GM18909 (cell line): ENCODE results near the gene PRR23E.

Source experiments
- ATAC-seq: cut with Tn5 transposase; IDR thresholded peaks from one replicate; pipeline ENCODE4 v1.9.1; 2021; ENCODE audit warnings: mild to moderate bottlenecking; ENCODE audit not compliant: unreplicated experiment, poor library complexity

Gene PRR23E, protein sequence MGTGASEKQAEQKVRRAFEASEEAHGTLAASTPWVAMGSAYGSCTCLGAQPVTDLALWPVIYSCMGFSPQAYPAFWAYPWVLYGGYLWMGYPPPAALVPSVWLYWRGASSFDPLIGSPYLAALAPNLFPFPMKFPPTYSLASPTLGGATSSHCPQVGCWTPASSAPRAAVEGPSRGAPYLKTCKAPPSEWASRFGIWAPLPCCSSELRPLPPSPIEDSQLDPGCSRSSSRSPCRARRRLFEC

DNA sequence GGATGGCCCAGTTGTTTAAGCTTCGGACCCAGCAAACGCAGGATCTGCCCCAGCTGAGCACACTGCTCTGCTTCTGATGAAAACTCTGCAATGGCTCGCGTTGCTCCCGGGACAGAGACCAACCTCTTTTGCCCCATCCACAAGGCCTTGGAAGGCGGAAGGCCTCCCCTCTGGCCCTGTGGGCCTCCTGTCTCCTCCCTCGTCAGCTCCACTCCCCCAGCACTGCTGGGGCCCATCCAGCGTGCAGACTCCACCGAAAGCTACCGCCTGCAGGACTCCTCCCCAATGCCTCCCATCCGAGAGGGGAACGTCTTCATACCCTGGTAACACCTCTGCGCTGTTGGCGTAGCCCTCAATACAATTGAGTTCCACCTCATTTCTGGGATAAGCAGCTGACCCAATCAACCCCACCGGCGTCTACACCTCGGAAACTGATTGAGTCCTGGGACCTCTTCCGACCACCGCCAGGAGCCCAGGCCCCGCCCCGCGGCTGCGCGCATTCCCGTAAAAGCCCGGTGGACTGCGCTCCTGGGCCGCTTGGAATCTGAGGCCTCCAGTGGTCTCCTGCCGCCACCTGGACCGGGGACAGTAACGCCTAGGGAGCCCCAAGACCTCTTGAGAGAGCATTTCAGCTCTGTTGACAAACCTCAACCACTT, at the start of gene PRR23E:
PRR23E (plus strand) TSS at position 556 of the 657 bp plus-strand sequence. CDS start 3,555 bp downstream, outside the sequence.
- ATAC-seq, result no peak

DNA sequence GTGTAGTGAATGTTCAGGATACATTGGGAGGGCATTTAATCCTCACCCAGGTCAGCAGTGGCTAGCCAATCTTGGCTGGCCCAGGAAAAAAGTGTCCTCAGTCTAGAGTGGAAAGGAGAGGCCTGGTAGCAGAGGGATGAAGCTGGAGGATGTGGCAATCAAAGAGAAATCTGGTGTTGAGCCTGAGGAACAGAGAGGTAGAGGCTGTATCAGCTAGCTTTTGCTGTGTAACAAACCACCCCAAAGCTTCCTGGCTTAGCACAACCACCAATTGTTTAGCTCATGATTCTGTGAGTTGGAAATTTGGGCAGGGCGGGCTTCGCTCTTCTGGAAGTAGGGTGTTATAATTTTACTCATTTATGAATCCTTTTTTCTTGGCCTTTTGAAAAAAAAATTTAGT, 49.8 kb upstream of the PRR23E start:
- ATAC-seq, result no peak

DNA sequence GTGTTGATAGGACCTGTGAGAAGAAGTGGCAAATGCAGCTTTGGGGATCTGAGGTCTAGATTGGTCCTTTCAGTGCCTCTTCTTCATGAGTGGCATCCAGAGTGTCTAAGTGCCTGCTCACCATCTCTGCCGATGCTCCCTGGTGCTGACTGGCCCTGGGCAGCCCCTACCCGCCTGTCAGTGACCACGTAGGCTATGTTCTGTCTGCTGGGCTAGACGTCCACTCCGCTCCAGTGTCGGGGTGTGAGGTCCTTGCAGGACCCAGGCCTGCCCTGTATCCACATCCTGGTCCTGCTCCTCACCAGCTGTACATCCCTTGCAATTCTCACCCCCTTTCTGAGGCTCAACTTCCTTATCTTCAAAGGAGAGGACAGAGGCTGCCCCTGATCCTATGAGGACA, 48.3 kb upstream of the PRR23E start:
- no peak for ATAC-seq

DNA sequence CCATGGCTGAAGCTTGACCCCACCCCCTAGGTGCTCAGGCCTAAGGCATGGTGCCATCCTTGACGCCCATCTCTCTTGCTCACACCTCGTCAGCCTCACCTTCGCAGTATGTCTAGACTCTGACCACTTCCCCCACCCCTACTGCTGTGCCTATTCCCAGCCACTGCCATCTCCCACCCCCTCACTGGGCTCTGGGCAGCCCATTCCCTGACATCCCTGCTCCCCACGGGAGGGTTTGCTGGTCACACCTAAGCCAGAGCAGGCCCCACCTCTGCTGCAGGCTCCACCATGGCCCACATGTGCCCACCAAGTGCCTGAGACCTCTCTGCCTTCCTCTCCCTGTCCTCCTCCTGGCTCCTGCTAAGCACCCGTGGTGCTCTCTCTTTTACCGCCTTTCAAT, 47.7 kb upstream of the PRR23E start:
- no peak for ATAC-seq

DNA sequence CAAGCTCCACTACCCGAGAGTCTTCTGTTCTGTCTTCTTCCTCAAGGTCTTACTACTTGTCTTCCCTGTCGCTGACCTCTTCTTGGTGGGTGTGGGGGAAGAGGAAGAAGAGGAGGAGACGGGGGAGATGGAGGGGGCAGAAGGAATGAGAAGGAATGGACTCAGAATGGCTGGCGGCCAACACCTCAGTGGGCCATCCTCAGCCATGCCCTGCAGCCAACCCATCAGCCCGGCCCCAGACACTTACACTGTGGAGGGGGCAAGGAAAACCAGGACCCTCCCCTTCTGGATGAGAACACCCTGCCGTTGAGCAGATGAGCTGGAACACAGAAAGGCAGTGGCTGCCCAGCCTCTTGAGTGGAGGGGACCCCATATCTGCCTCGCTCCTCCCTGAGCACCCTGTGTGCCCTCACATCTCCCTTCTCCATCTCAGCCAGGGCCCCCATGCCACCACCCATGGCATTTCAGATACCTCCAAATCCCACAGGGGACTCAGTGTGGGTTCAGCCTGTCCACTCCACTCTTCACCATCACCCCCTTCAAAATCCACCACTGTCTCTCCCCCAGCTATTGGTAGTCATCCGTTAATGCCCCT, 45.5 kb upstream of the PRR23E start:
- ATAC-seq, result no peak

DNA sequence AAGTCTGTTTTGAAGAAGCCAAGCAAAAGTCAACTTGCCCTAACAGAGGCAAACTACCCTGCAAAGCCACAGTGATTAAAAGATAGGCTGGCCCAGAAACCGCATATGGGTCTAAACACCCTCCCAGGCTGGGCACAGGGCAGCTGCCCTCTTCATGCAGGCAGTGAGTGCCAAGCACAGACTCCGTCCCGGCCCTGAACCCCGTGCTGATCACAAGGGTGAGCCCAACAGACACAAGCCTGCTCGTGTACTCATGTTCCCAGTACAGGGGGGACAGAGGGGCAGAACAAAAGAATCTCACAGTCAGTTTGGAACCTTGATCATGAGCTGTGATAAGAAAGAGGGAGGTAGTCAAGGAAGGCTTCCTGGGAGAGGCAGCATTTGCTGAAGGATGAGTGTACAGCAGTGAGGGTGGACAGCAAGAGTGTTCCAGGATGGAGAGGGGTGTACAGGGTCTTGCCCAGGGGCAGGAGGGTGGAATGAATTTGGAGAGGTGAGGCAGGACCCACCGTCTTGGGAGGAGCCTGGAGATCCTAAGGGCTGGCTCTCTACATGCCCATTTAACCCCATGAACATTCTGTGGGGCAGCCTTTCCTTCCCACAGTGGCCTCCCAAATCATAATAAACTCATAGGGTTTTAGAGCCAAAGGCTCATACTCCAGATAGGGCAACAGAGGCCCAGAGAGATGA, 43.2 kb upstream of the PRR23E start:
- no peak for ATAC-seq

DNA sequence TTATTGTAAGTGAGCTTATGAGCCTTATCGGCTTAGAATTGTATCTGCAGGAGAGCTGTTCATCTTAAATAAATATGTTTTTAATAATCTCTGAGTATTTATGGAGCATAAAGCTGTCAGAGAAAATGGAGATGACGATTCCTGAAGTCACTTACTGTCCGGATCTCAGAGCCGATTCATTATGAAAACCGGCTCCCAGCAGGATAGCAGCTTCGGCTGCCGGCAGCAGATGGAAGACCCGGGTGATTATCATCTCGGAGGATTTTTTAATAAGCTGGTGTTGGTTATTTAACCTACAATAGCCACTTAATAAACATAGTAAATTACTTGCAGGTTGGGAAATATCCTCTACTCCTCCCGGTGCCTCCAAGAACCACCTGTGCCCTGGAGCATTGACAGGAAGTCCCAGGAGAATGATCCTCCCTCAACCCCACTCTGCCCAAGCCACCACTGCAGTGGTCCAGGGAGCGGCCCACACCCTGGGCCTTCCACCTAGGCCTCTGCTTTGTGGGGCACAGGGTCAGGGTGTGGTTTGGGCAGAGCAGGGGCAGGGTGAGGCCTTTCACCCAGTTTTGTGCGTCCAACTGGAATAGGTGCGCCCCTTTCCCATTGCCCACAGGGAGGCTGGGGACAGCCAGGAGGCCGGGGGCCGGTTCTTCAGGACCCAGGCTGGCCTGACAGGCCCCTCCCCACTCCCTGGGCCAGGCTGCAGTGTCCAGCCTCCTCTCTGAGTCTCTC, 42.2 kb upstream of the PRR23E start:
- no peak for ATAC-seq

DNA sequence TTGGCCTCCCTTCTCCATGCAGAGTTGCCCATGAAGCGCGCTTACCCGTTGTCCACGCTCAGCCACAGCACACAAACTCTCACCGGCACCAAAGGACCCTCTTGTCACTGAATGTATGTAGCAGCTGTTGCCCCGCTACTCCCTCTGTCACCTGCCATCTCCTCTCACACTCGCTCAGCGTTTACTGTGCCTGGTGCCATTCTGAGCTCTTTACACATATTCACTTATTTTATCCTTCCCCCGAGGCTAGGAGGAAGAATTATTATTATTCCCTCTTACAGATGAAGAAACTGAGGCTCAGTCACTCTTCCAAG, 41.7 kb upstream of the PRR23E start:
- no peak for ATAC-seq

DNA sequence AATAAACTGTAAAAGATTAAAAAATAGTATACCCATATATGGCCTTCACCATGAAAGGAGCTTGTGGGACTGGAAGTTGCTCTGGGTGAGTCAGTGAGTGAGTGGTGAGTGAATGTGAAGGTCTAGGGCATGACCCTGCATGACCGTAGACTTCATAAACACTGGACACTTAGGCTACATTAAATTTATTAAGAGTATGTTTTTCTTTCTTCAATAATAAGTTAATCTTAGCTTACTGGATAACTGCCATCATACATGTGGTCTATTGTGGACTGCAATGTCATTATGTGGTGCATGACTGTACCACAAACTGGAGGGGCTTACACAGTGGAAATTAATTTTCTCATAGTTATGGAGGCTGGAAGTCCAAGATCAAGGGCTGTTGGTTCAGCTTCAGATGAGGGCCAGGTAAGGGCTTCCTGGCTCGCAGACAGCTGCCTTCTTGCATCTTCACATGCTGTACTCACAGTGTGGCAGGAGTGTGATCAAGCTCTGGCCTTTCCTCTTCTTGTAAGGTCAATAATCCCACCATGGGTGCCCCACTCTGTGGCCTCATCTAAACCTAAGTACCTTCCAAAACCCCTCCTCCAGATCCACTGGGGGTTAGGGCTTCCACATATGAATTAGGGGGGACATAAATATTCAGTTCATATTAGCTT, 40.8 kb upstream of the PRR23E start:
- ATAC-seq, result no peak

DNA sequence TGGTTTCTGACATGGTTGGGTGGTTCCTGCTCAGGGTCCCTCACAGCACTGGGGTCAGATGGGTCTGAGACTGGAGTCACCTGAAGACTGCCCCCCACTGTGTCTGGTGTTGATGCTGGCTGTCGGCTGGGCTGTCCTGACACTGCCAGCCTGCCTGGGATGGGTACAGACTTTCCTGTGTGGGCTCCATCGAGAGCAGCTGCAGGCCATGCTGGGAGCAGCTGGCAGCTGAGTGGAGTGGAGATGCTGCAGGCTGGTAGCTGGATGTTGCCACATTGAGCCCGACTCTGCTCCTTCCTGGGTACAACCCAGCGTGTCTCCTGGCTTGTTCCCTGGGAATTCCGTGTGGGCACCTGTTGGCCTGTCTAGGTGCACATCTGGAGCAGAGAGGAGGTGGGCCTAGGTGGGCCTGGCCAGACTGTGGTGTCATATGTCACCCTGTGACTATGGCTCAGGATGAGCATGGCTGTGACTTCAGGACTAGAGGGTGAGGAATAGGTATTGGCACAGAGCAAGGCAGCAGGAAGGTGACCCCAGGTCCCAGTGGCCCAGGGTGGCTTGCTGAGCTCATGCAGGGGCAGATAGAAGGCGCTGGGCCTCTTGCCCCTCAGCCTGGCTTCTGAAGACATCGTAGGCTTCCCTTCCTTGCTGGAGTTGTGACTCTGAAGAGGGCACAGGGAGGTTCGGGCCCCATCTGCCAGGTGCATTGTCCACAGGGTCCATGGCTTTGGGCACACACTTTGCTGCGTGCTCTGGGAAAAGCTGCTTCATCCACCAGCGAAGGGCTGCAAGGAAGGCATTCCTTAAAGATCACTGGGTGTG, 40.0 kb upstream of the PRR23E start:
- ATAC-seq, result no peak

DNA sequence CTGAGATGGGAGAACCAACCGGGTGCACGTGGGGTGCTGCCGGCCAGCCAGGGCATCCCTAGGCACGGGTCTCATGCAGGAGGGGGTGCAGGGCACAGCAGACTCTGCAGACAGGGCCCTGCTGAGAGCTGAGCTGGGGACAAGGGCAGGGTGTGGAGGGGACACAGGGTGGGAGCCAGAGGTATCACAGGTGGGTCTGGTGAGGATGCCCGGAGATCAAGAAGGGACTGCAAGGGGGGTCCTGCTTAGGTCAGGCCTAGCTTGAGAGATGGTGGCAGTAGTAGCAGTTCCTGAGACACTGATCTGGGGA, 39.5 kb upstream of the PRR23E start:
- no peak for ATAC-seq

DNA sequence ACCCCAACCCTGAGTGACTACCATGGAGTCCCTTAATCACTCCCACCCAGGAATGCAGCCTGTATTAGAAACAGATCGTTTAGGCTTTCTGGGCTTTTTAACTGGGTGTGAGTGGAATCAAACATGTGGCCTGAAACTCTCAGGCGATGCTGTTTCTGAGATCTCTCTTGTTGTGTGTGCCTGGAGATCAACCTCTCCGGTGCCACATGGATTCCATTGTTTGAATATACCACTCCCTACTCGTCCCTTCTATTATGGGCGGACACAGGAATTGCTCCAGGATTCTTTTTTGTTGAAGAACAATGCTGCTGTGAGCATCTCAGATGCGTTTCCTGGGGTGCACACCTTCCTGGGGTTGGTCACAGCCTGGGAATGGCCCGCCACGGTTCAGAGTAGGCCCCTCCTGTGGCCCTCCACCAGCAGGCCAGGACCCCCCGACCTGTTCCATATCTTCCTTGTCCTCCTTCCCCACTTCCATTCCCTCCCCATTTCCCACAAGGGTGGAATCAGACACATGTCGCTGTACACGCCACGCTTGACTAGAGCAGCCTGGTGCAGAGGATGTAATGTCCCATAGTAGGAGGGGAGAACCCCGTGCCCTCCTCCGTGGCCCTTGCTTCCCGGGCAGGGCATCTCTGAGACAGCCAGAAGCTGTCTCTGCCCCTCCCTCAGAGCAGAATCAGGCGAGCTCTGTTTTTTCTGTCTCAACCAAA, 36.4 kb upstream of the PRR23E start:
- no peak for ATAC-seq

DNA sequence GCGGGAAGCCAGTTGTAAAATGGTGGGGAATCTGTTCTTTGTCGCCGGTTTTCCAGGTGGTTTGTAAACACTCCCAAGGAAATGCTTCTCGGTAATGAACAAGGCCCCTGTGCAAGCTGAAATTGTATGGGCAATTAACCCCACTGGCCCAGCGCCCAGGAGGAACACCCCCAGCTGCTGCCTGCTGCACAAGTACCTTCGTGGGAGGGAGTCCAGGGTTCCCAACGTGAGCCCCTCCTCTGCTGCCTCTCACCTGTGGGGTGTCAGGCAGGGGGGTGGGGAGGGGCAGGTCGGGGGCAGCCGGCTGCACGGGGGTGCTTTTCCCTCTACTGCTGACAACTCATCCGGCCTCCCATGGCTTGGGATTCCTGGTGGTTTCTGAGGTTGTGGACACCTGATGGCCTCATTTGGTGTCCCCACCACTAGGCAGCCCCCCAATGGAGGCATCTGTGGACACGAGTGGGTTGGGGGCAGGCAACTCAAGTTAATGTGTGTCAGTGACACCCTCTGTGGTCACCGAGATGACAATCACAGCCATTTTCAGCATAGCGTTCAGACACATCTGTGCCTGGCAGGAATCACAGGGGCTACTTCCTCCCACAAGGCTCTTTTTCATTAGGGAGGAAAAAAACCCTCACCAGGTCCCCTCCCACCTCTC, 35.6 kb upstream of the PRR23E start:
- no peak for ATAC-seq

DNA sequence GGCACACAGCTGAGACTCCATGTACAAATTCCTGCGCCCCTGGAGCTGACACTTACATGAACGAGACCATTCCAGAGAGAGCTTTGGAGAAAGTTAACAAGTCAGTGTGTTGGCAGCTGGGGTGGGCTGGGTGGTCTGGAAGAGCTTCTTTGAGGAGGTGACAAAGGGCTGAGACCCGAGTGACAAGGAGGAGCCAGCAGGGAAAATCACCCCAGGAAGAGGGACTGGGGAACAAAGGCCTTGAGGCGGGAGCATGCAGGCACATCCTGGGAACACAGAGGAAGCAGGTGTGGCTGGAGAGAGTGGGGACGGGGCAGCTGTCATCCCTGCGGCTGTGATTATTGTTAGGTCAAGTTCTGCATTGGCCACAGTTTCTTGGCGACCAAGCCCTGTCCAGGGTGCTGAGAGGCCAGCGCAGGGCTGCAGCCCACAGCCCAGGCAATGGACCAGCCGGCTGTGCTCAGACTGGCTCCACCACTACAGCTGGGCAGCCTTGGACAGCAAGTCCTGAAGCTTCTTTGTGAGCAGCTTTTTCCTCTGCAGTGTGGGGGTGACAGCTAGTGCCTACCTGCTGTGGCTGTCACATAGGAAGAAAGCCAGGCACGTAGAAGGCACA, 34.2 kb upstream of the PRR23E start:
- ATAC-seq, result no peak

DNA sequence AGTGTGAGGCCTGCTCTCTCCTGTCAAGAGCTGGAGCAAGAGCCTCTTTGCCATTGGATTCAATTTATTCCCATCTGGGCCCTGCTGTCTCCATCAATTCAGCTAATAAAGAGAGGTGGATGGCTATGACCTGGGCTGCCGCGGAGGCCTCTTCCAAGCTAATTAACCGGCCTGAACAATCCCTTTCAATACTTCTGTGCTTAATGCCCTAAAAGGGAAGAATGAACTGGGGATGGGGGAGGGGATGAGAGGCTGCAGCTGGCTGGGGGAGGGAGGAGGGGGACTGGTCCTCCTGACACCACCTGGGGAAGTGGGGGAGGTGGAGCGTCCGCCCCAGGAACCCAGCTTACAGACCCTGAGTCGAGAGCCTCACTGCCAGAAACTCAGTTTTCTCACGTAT, 33.4 kb upstream of the PRR23E start:
- no peak for ATAC-seq

DNA sequence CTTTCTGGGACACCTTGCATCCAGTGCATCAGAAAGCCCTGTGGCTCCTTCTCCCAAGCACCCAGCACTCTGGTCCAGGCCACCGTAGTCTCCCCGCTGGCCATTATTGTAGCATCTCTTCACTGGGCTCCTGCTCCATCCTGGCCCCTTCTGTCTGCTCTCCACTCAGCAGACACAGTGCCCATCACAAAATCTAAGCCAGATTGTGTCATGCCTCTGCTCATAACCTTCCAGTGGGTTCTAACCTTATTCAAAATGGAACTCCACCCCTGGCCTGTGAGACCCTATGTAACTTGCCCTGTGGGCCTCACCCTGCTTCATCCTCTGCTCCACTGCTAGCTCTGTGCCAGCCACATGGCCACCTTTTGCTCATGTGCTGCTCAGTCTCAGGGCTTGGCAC, 31.7 kb upstream of the PRR23E start:
- ATAC-seq, result no peak

DNA sequence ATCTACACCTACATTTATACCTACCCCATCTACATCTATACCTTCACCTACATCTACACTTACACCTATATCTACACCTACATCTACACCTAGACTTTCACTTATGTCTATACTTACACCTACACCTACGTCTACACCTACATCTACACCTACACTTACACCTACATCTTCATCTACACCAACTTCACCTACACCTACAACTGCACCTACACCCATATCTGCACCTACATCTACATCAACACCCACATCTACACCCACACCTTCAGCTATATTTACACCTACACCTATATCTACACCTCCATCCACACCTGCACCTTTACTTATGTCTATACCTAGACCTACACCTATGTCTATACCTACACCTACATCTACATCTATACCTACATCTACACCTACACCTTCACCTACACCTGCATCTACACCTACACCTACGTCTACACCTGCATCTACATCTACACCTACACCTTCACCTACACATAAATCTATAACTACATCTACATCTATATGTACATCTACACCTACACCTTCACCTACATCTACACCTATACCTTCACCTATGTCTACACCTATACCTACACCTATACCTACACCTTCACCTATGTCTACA, 30.9 kb upstream of the PRR23E start:
- ATAC-seq, result no peak
